SIG-M5 (cell line): ENCODE data around the gene NUDT3.

ENCODE experiments used
- DNase-seq: peaks from one replicate; lab custom pipeline; 2025; lab: John Stamatoyannopoulos, UW

The NUDT3 gene

DNA sequence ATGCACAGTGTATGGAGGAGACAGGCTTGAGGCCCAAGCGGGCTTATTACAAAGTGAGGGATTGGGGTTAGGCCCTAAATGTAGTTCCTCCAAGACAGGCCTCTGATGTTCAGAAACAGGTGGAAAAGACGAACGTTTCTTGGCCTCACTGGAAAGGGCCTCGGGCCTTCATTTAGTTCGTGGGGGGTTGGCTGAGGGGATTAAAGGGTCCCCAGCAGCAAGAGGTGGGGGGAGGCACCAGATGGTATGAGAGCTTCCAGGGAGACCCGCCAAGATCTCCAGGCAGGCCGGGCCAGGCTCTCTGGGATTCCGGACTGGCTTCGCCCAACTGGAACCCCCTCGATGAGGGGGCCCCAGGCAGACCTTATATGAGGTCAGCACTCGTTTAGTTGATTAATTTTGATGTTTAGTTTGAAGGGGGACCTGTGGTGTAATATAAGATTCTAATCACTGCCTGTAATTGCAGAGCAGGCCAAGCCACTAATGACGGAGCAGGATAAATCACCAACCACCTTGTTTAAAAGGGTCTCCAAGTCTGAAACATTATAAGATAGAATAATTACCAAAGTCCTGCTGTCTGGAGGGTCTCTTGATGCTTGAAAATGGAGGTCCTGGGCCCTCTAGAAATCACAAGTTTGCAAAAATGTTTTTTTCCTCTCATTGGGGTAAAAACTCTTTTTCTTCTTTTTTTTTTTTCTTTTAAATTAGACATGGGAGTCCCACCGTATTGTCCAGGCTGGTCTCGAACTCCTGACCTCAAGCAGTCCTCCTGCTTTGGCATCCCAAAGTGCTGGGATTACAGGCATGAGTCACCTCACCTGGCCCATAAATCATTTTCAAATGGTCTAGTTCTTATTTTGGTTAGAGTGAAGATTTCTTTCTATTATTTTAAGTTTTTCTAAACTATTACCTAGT lies 153.6 kb downstream of the NUDT3 start:
- no peak for DNase-seq

DNA sequence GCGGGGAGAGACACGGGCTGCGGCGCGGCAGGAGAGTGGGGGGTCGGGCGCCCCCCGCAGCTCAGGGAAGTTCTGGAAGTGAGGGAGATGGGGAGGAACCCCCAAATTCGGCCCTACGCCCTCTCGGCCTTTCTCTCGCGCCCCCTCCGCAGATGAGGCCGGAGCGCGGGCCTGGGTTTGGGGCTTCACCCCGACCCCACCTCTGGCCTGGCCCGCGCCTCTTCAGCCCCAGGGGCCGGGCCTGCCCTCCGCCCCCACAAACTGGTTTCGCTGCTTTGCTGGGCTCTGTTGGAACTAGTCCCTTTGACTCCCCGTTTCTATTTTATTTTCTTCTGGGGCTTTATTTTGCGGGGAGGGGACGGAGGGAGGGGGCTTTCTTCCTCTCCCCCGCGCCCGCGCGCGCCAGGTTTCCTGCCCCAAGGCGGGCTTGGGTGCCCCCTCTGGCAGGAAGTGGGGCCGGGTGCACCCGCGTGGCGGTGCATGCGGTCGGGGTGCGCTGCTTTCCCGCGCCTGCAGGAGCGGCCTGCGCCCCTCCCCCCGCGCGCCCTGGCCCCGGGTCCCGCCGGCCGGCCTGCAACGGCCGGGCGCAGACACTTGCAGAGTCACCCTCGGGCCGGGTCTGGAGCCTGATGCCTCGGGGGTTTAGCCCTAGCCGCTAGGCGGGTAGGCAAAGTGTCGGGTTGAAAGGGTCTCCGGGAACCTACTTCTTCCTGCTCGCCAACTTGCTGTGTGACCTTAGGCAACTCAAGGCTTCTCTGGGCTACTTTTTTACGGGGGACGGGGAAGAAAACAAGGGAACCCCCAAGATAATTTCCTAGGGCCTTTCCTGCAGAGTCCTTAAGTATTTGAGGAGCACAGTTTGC lies 154.5 kb downstream of the NUDT3 start:
- no peak for DNase-seq

GRCh38 chr6:34237316-34237721 lies 155.2 kb downstream of the NUDT3 start:
- DNase-seq, result no peak

- peak; percentile 63 for DNase-seq
These were observed 155.8 kb downstream of the NUDT3 start, which contains the start of gene HMGA1 for GRCh38 chr6:34236443-34237315. Gene HMGA1 (plus strand): TSS chr6:34236873. CDS start chr6:34240781, 3,908 bp downstream.

DNA sequence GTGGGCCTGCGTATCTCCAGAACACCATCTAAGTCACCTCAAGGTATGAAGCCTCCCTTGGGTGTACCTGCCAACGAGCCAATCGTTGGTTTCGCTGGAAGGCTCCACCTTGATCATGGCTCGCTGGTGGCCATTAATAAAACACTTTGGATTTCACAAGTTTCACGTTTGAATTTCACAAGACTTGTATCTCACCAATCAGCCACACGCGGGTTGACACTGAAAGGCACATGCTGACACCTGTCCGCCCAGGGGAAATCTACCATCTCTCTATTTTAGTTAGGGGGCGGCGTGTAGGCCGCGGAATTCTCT lies 156.4 kb downstream of the NUDT3 start:
- DNase-seq, result no peak

- DNase-seq, result no peak
These were observed 156.9 kb downstream of the NUDT3 start for GRCh38 chr6:34235307-34236130.

GRCh38 chr6:34234667-34235306 lies 157.7 kb downstream of the NUDT3 start:
- no peak for DNase-seq

GRCh38 chr6:34233867-34234266 lies 158.6 kb downstream of the NUDT3 start:
- no peak for DNase-seq

DNA sequence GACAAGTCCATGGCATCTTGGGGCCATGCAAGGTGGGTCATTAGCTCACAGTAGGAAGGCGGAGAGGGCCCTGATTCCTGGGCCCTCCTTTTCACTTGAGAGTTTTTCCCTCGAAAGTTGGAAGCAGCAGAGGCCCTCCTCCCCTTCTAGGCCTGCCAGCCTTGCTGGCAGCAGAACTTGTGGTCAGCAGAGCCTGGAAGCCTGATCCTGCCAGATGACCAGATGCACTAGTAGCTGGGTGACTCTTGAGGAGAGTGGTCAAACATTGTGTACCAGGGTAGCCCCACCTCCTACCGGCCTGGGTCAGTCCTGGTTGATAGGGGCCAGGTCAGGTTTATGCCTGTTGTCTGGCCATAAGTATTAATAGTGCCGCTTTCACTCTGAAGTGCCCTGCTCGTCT lies 159.6 kb downstream of the NUDT3 start:
- DNase-seq, result no peak

DNA sequence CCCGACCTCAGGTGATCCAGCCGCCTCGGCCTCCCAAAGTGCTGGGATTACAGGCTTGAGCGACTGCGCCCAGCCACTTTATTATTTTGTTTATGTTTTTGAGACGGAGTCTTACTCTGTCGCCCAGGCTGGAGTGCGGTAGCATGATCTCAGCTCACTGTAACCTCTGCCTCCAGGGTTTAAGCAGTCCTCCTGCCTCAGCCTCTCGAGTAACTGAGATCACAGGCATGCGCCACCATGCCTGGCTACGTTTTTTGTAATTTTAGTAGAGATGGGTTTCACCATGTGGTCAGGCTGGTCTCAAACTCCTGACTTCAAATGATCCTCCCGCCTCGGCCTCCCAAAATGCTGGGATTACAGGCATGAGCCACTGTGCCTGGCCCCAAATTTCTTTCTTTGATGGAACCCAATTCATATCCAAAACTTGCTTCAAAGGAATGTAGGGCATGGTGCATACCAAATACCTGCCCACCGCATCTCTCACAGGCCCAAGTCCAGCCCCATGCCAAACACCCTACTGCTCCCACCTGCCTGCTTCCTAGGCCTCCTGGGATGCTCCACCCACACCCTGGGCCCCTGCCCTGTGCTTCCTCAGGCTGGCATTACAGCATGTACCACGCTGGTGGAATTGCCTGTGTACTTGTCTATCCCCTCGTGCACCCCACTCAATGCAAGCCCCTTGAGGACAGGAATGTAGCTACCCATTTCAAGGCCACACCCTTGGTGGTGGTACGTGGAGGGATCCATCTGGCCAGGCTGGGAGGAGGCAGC lies 160.7 kb downstream of the NUDT3 start:
- DNase-seq, result no peak

DNA sequence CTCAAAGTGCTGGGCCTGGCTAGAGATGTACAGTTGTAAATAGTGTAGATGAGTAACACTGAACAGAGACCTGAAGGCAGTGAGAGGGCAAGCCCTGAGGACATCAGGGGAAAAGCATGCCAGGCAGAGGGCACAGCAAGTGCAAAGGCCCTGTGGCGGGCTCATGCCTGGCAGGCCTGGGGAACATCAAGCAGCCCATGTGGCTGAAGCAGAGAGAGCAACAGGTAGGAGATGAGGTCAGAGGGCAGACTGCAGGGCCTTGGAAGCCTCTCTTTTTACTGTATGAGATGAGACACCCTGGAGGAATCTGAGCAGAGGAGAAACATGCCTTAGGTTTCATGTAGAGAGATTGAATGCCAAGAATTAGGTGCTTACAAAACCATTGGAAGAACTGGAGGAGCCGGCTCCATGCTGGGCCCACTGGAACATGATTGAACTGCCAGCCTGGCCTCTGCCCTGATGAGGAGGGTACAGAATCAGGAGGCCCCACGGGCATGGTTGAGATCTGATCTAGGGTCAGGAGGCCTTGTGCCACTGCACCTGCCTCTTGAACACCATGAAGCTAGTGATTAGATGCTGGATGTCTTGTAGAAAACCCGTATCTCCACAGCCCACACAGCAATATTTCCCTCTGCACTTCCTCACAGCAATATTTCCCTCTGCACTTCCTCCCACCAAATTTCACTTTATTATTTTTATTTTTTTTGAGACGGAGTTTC lies 161.7 kb downstream of the NUDT3 start:
- no peak for DNase-seq

DNA sequence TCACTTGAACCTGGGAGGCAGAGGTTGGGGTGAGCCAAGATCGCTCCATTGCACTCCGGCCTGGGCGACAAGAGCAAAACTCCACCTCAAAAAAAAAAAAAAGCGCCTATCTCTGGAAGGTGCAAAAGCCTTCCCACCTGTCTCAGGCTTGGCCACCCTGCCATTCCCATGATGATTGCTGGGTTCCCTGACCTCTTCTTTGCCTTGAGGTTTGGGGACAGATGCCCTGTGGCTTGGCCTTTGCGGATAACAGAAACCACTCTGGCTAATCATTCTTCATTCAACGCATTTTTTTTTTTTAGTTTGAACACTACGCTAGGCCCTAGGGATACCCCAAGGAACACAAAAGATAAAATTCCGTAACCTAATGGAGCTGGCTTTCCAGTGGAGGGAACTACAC lies 162.6 kb downstream of the NUDT3 start:
- no peak for DNase-seq
